ENCODE measurements around the gene PPP4R3B.

Gene PPP4R3B

DNA sequence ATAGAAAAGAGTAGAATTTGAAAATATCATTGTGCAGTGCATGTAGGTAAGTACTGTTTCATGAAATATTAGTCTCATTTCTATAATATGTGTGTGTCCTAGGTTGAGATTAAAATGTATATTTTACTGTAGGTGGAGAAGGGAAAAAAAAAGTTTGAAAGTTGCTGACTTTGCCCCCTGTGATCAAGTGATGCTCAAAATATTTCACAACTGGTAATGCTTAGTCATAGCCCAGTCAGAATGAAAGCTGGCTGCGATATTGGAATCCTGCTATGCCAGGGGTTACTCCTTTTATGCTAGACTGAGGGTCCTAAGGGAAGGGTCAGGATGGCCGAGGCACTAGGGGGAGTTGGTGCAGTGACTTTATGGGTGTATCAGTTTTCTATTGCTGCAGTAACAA lies 117.4 kb downstream of the PPP4R3B start (continued):
- TF ChIP-seq, protein P1, sequence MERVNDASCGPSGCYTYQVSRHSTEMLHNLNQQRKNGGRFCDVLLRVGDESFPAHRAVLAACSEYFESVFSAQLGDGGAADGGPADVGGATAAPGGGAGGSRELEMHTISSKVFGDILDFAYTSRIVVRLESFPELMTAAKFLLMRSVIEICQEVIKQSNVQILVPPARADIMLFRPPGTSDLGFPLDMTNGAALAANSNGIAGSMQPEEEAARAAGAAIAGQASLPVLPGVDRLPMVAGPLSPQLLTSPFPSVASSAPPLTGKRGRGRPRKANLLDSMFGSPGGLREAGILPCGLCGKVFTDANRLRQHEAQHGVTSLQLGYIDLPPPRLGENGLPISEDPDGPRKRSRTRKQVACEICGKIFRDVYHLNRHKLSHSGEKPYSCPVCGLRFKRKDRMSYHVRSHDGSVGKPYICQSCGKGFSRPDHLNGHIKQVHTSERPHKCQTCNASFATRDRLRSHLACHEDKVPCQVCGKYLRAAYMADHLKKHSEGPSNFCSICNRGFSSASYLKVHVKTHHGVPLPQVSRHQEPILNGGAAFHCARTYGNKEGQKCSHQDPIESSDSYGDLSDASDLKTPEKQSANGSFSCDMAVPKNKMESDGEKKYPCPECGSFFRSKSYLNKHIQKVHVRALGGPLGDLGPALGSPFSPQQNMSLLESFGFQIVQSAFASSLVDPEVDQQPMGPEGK (CRISPR knock-in tag; IDR thresholded peaks at IDR 0.05; ENCODE audit: borderline replicate concordance), result no peak
- TF ChIP-seq ARNTL (CRISPR knock-in tag; IDR thresholded peaks at IDR 0.05; ENCODE audit: borderline replicate concordance, low read depth), result no peak
- TF ChIP-seq ZFP30 (CRISPR knock-in tag; IDR thresholded peaks at IDR 0.05), result no peak

DNA sequence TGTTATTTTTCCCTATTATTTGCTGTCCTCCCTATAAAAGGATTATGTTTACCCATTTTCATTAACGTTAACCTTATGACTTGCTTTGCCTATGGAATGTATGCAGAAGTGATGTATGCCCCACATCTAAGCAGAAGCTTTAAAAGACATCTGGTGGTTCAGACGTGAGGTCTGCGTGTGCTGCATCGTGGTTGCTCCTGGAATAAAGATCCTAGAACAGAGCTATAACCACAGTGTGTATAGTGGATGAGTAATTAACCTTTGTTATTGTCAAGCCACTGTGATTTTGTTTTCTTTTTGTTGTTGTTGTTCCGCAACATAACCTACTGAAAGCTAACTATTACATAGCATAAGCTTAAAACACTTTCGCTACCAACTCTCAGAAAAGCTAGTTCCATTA lies 118.8 kb downstream of the PPP4R3B start:
- TF ChIP-seq ZC3H10 (CRISPR knock-in tag; IDR thresholded peaks at IDR 0.05) (no peak), RARB (CRISPR knock-in tag; IDR thresholded peaks at IDR 0.05) (no peak), SNAI2 (CRISPR knock-in tag; IDR thresholded peaks at IDR 0.05) (no peak), ZFP30 (CRISPR knock-in tag; IDR thresholded peaks at IDR 0.05) (no peak)
- TF ChIP-seq, protein P2, sequence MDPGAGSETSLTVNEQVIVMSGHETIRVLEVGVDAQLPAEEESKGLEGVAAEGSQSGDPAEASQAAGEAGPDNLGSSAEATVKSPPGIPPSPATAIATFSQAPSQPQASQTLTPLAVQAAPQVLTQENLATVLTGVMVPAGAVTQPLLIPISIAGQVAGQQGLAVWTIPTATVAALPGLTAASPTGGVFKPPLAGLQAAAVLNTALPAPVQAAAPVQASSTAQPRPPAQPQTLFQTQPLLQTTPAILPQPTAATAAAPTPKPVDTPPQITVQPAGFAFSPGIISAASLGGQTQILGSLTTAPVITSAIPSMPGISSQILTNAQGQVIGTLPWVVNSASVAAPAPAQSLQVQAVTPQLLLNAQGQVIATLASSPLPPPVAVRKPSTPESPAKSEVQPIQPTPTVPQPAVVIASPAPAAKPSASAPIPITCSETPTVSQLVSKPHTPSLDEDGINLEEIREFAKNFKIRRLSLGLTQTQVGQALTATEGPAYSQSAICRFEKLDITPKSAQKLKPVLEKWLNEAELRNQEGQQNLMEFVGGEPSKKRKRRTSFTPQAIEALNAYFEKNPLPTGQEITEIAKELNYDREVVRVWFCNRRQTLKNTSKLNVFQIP (CRISPR knock-in tag; IDR thresholded peaks at IDR 0.05; ENCODE audit: borderline replicate concordance, low read depth), result no peak
- TF ChIP-seq, protein P3, sequence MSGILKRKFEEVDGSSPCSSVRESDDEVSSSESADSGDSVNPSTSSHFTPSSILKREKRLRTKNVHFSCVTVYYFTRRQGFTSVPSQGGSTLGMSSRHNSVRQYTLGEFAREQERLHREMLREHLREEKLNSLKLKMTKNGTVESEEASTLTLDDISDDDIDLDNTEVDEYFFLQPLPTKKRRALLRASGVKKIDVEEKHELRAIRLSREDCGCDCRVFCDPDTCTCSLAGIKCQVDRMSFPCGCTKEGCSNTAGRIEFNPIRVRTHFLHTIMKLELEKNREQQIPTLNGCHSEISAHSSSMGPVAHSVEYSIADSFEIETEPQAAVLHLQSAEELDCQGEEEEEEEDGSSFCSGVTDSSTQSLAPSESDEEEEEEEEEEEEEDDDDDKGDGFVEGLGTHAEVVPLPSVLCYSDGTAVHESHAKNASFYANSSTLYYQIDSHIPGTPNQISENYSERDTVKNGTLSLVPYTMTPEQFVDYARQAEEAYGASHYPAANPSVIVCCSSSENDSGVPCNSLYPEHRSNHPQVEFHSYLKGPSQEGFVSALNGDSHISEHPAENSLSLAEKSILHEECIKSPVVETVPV (CRISPR knock-in tag; IDR thresholded peaks at IDR 0.05), result no peak
- TF ChIP-seq, protein P4, sequence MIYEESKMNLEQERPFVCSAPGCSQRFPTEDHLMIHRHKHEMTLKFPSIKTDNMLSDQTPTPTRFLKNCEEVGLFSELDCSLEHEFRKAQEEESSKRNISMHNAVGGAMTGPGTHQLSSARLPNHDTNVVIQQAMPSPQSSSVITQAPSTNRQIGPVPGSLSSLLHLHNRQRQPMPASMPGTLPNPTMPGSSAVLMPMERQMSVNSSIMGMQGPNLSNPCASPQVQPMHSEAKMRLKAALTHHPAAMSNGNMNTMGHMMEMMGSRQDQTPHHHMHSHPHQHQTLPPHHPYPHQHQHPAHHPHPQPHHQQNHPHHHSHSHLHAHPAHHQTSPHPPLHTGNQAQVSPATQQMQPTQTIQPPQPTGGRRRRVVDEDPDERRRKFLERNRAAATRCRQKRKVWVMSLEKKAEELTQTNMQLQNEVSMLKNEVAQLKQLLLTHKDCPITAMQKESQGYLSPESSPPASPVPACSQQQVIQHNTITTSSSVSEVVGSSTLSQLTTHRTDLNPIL (CRISPR knock-in tag; IDR thresholded peaks at IDR 0.05; ENCODE audit: low read depth), result no peak
- ATAC-seq, result no peak

Measured in SK-N-SH treated with all-trans-retinoic acid at 6 μM for 48 hours (cell line).